Erythroblast (primary cell): ENCODE results near the gene SLC25A22.

ENCODE experiments used
- DNase-seq, 2 experiments: peaks; one replicate each; lab custom pipeline; 2025; lab: John Stamatoyannopoulos, UW
- GATA1 ChIP-seq: IDR thresholded peaks from 2 replicates; pipeline ENCODE4 v1.6.1; 2011; ENCODE audit warnings: low read depth, mild to moderate bottlenecking, control low read depth, low read length, moderate library complexity
- POLR2A ChIP-seq: IDR thresholded peaks from 2 replicates; pipeline ENCODE4 v1.6.1; 2011; ENCODE audit warnings: mild to moderate bottlenecking, low read length

SLC25A22 gene

DNA sequence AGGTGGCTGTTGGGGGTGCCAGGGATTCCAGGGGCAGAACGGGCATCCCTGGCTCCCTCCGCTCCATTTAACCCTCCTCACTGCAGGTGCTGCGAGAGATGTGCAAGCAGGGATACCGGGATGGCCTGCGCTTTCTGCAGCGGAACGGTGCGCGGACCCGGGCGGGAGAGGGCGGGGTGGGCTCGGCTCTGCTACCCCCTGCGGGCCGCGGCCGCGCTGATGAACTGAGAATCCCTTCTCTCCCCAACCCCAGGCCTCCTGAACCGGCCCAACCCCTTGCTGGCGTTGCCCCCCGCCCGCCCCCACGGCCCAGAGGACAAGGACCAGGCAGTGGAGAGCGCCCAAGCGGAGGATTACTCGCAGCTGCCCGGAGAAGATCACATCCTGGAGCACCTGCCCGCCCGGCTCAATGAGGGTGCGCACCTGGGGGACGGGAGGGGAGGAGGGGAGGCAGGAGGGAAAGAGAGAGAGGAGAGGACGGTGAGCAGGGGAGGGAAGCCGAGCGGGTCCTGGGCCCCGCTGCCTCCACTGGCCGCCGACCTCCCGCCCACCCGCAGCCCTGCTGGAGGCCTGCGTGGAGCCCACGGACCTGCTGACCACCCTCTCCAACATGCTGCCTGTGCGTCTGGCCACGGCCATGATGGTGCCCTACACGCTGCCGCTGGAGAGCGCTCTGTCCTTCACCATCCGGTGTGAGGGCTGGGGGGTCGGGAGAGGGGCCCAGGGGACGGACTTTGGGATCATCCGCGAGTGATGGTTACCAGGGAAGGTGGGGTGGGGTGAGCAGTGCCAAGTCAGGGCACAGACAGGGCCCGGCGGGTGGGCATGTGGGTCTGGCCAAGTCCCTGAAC lies 25.6 kb upstream of the SLC25A22 start:
- no peak for TF ChIP-seq POLR2A
- no peak for TF ChIP-seq GATA1
- DNase-seq: no peak

DNA sequence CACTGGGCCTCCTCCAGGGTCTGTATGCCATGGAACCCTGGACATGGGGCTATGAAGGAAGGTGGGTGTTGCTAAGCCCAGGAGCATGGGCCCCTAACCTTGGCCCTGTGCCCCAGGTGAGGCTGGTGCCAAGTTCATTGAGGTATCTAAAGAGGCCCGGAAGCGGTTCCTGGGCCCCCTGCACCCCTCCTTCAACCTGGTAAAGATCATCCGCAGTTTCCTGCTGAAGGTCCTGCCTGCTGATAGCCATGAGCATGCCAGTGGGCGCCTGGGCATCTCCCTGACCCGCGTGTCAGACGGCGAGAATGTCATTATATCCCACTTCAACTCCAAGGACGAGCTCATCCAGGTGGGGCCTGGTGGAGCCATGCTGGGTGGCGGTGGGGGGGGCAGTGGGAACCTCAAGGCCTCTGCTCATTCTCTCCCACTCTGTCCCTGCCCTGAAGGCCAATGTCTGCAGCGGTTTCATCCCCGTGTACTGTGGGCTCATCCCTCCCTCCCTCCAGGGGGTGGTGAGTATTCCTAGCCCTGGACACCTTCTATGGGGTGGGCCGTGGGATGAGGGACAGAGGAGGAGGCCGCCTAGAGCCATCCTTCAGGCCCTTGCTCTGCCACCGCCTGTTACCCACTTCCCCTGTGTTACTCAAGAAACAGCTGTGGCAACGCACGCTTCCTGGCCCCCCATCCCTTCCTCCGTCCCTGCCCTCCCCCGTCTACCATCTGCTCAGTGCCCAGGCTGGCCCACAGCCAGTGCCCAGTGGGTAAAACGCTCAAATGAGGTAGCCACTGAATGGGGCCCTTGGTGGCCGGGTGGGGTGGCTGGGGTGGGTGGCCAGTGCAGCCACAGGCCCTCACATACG lies 23.7 kb upstream of the SLC25A22 start:
- TF ChIP-seq POLR2A (no peak), GATA1 (no peak)
- no peak for DNase-seq

DNA sequence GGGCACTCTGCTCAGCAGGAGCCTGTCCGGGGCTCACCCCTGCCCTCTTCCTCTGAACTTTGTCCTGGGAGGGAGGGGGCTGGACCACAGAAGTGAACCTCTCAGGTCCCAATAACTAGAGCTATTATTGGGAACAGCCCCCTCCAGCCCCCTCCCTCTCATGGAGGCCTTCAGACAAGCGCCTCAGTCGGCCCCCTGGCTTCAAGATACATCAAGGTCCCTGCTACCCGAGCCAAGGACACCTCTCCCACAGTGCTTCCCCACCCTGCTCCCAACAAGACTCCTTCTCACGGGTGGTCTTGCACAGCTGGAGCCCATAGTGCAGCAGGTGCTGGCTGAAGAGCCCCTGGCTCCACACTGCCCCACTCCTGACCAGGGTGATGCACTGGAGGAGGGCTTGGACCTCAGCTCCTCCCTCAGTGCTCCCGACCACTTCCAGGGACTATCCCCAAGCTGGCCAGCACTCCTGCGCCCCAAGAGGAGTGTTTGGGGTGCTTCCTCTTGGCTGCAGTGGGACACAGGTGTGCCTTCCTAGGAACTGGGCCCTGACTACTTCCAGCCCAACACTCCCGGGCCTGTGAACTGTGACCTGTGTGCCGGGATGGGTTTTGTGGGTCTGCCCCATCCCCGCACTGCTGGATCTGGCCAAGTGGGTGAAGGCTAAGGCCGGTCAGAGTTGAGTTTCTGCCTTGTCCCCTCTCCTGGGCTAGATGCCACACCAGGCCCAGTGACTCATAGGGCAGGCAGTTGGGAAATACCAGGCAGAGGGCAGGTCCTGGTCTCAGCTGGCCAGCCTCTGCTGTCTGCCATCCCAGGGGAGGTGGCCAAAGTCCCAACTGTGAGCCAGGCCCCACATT lies 22.8 kb upstream of the SLC25A22 start:
- no peak for DNase-seq
- TF ChIP-seq GATA1: no peak
- no peak for TF ChIP-seq POLR2A

DNA sequence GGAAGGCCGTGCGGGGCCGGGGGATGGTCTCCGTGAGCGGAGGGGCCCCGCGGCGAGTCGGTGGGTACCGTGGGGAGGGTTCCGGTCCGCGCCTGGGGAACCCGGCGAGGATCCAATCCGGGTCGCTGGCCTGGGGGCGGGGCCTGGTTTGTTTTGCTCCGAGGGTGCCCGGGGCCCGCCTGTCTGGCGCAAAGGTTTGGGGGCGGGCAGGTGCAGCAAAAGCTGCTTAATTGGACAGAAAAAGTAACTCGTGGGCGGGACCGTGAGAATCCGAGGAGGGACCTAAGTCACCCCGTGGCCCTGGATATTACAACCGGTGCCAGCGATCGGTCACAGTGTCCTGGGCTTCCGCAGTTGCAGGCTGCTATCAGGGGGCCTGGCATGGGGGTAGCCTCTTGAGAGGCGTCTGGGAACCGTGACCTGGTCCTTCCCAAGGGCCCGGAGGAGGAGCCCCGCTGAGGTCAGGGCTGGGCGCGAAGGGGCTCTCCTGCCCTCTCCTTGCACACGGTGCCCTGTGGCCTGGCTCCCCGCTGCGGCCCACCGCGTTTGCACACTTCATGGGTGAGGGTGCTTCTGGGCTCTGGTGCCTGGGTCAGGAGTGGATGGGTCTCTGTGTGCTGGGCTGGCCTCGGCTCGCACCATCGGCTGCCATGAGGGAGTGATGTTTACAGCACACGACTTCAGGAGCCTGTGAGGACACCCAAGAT lies 22.0 kb upstream of the SLC25A22 start:
- TF ChIP-seq GATA1 (no peak), POLR2A (no peak)
- DNase-seq: peak; percentile 93

DNA sequence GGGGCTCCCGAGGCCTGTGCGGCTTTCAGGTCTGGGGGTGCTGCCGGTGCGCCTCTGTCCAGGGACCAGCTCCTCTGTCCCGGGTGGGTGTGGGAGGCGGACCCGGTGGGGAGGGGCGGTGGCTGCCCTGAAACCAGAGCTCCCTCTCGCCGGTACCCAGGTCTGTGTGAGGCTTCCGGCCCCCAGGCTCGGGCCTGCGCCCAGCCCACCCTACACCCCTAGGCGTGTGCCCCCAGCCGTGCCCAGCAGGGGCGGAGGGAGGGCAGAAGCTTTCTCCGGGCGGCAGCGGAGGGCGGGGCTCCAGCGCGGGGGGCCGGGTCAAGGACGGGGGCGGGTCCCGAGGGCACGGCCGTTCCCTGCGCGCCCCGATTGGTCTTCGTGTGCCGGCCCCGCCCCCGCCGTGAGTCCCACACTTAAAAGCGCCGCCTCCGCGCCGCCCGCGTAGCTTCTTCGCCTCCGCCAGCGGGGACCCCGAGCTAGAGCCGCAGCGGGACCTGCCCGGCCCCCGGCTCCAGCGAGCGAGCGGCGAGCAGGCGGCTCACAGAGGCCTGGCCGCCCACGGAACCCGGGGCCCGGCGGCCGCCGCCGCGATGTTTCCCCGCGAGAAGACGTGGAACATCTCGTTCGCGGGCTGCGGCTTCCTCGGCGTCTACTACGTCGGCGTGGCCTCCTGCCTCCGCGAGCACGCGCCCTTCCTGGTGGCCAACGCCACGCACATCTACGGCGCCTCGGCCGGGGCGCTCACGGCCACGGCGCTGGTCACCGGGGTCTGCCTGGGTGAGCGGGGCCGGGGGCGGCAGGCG lies 21.2 kb upstream of the SLC25A22 start:
- TF ChIP-seq GATA1 (no peak), POLR2A (peak; percentile 80)
- peak; percentile 94 to 97 for DNase-seq

DNA sequence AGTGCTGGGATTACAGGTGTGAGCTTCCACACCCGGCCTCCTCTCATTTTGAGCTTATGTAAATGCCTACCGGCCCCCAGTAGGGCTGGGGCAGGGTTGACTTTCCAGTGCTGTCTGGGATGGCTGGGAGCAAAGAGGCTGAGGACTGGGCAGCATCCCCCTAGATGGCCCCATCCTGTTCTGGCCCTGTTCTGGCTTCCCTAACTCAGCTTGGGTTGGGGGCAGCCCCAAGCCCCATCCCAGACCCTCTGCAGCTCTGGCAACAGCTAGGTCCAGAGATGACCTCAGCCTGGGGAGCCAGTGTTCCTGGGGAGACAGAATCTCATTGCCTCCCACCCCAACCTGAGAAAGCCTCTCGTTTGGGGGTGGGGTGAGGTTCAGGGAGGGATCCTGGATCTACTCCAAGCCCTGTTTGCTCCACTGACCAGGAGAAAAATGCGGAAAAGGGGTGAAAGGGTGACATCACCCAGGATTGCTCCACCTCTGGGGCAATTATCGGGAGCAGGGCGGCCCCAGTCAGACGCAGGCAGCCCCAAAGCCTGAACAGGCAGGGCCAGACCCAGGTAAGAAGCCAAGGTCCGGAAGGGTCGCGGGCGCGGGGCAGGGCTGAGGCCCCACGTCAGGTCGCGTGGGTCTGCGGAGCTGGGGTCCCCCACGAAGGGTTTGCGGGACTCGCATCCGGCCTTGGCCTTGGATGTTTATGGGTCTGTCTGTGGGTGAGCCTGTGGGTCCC lies 20.5 kb upstream of the SLC25A22 start, which contains the start of gene PNPLA2:
Gene PNPLA2 (plus strand): TSS at position 519 of the 733 bp plus-strand sequence. CDS start 805 bp downstream, outside the sequence.
- TF ChIP-seq GATA1: no peak
- no peak for TF ChIP-seq POLR2A
- DNase-seq: no peak

DNA sequence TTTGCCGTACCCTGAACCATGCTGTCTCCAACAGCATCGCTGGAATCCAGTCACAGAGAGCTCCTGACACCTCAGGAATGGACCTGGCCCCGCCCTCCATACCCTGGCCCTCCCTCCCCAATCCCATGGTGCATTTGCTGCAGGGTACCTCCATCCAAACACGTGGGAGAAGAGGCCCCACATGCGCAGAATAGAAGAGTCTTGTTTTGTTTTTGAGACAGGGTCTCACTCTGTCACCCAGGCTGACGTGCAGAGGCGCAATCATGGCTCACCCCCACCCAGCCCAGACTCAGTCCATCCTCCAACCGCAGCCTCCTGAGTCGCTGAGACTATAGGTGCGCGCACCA lies 18.3 kb upstream of the SLC25A22 start:
- TF ChIP-seq POLR2A: no peak
- no peak for TF ChIP-seq GATA1
- no peak for DNase-seq

DNA sequence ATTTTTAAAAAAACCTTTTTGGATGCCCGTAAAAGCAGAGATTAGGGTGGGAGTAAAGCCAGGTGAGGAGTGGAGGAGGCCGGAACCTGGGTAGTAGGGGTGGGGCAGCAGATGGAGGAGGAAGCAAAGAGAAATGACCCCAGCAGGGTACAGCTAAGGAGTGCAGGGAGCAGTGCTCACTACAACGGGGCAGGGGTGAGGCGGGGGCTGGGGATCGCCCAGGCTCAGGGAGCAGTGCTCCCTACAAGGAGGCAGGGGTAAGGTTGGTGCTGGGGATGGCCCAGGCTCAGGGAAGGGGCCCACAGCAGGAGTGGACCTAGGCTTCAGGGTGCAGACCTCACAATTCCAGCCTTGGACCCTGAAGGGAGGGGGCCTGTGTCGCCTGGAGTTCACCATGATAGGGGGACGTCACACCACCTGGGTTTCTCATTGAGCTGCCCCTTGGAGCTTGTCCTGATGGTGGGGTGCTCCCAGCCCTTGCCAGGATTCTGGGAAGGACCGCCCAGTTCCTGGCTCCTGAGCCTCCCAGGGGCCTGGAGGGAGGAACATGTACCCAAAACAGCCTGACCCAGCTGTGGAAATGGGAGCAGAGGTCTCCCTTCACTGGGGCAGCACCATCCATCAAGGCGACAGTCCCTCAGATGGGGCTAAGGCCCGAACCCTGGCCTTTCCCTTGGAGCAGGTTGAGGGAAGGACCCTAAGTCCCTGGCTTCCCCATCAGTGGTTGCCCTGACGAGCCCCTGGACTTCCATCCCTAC lies 17.8 kb upstream of the SLC25A22 start:
- no peak for TF ChIP-seq GATA1
- TF ChIP-seq POLR2A: no peak
- DNase-seq: no peak

DNA sequence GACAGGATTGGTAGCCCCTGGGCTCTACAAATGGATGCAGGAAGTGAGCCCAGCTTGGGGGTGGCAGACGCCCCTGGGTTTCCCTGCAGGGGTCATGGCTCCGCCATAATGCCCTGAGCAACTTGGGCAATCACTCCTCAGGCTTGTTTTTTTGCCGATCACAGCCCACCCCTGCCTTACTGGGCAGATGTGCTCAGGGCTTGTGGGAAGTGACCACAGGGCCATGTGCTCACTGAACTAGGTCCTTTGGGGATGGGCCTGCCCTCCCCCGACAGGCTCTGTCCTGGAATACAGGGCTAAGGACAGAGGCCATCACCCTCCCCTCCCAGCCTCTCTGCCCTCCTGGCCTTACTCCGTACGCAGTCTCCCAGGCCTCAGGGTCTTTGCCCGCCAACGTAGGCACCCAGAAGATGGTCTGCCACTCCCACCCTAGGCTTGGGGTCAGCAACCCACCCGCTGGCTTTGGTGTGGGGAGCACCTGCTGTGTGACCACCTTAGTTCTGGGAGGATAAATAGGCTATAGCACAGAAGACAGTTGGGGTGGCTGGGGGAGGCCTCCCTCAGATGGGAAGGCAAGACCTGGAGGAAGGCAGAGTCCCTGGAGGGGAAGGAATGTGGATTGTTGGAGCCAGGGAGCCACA lies 15.5 kb upstream of the SLC25A22 start:
- TF ChIP-seq POLR2A: peak; percentile 53
- TF ChIP-seq GATA1: no peak

DNA sequence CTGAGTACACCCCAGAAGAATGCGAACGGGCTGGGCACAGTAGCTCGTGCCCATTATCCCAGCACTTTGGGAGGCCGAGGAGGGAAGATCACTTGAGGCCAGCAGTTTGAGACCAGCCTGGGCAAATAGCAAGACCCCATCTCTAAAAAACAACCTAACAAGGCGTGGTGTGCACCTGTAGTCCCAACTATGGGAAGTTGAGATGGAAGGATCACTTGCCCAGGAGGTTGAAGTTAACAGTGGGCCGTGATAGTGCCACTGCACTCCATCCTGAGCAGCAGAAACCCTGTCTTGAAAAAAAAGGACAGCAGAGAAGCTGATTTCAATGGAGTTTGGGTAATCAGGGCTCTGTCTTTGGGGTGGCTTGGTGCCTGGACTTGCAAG lies 15.0 kb upstream of the SLC25A22 start:
- DNase-seq: no peak
- TF ChIP-seq POLR2A (no peak), GATA1 (no peak)

More for the DNA sequence above, 15.5 kb upstream of the SLC25A22 start:
- no peak for DNase-seq
